ENCODE results near the gene FOXN3. TPM values are rescaled to one million over a fixed set of nuclear protein-coding genes. Genes with fewer than 3 reads are reported as not detected.

Gene FOXN3
- polyA plus RNA-seq, 2 of the 4 experiments (the other 2 are of a cell fraction): 6.0 to 6.4 TPM

DNA sequence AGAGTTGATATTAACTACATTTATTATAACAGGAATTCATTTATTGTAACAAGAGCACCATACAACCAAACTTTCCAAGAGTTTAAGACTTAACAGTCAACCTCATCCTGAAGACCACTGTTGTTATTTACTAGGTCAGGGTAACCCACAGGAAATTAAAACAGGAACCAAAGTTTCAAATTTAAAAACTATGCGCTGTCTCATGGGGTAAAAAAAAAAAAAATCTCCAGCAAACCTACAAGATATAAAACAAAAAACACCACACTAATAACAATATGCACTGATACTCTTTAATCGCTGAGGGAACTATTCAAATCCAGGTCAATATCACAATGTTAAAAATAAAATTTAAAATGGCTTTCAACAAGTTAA lies 44.5 kb downstream of the FOXN3 start (continued):
- TF ChIP-seq, protein P1, sequence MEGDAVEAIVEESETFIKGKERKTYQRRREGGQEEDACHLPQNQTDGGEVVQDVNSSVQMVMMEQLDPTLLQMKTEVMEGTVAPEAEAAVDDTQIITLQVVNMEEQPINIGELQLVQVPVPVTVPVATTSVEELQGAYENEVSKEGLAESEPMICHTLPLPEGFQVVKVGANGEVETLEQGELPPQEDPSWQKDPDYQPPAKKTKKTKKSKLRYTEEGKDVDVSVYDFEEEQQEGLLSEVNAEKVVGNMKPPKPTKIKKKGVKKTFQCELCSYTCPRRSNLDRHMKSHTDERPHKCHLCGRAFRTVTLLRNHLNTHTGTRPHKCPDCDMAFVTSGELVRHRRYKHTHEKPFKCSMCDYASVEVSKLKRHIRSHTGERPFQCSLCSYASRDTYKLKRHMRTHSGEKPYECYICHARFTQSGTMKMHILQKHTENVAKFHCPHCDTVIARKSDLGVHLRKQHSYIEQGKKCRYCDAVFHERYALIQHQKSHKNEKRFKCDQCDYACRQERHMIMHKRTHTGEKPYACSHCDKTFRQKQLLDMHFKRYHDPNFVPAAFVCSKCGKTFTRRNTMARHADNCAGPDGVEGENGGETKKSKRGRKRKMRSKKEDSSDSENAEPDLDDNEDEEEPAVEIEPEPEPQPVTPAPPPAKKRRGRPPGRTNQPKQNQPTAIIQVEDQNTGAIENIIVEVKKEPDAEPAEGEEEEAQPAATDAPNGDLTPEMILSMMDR (IDR thresholded peaks at IDR 0.05): no peak
- TF ChIP-seq CHD4 (IDR thresholded peaks at IDR 0.05; ENCODE audit: borderline replicate concordance): no peak
- TF ChIP-seq SREBF2 (IDR thresholded peaks at IDR 0.05): no peak
- TF ChIP-seq RAD21 (conservative IDR thresholded peaks at IDR 0.05 in 1 of 2, IDR thresholded peaks at IDR 0.05 in 1 of 2): no peak
- no peak for TF ChIP-seq TFCP2L1 (CRISPR knock-in tag; IDR thresholded peaks at IDR 0.05)
- no peak for TF ChIP-seq REST (IDR thresholded peaks at IDR 0.05)
- no peak for TF ChIP-seq ZC3H11A (IDR thresholded peaks at IDR 0.05)
- no peak for TF ChIP-seq HOXB5 (CRISPR knock-in tag; IDR thresholded peaks at IDR 0.05)
- TF ChIP-seq RFX5 (IDR thresholded peaks at IDR 0.05): no peak
- TF ChIP-seq RARB (CRISPR knock-in tag; IDR thresholded peaks at IDR 0.05): no peak

DNA sequence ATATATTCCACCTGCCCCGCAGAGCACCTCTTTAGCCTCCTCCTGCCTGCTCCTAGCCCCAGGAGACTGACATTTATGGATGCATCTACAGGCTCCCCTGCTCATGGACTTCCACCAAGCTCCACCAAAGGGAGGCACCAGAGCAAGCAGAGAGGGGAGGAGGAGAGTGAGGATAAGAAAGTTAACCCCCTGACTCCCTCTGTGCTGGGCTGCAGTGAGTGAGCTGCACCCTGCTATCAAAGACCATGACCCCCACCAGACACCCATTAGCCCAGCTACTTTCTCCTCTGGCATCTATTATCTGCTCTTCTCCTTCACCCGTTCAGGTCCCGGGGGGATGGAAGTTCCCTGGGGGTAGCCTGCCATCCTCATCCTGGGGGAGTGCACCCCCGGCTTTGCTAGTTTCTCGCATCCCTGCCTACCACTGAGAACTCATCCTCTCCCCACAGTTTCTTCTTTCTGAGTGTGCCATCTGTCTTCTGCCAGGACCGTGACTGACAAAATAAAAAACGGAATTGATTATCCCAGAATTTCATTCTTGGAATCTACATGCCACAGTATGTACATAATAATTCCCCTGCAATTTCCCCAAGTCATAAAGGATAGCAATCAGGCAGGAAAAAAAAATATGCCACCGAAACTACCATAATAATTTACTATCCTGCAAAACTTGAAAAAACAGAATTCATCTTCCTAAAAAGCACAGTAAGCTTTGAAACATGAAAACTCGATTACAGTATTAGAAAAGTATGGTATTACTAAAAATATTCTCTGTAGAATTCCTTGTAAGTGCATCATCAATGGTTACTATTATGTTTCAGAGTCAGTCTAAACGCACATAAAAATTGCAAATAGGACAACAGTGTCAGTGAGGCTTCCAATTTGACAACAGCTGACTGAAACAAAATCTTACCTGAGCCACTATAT lies 45.2 kb downstream of the FOXN3 start:
- FAIRE-seq: no peak
- ATAC-seq: no peak
- H3K27ac ChIP-seq: no peak overlapping the region

DNA sequence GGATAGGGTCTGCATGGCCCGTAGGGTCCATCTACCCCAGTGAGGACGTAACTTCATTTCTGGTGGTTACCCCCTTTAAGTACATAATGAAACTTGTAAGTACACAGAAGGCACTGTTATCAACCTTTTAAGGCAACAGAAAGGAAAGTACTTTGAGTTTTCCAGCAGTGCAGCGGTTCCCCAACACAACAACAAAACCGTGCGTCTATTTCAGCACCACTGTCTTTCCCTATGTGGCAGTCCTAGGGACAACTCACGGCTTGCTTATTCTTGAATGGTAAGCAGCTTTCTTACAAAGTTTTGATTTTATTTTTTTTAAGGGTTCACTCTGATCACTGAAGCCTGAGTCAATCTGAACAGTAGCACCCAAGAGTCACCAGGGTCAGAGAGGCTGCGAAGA lies 46.3 kb downstream of the FOXN3 start:
- ChIA-PET POLR2A (no interaction called here), CTCF (interaction anchor here (0.9 kb wide), 1 partner anchor 14 kb away, joined by 3 read pairs; no protein-coding TSS in a partner anchor)
- DNase-seq (ENCODE audit: low read depth in 1 of 2, low spot score in 1 of 2) (no peak), ATAC-seq (no peak), FAIRE-seq (no peak)
- Histone ChIP-seq H3K4me1 (0 out of 3 replicates have a peak, but pooled peaks cover 5% of the 10 kb centered on the region), H3K27ac (no peak overlapping the region), H3K4me2 (no peak overlapping the region), H3K9me3 (no peaks in the 10 kb centered on the region), H3K4me3 (no peak overlapping the region)
- TF ChIP-seq ZC3H11A (IDR thresholded peaks at IDR 0.05): no peak
- TF ChIP-seq NPAS2 (CRISPR knock-in tag; IDR thresholded peaks at IDR 0.05; ENCODE audit: borderline replicate concordance): no peak
- no peak for TF ChIP-seq SMC3 (IDR thresholded peaks at IDR 0.05)
- TF ChIP-seq, protein P1 (IDR thresholded peaks at IDR 0.05): no peak
- no peak for TF ChIP-seq BCL3 (IDR thresholded peaks at IDR 0.05)
- TF ChIP-seq JUN (IDR thresholded peaks at IDR 0.05): no peak
- TF ChIP-seq RAD21 (conservative IDR thresholded peaks at IDR 0.05 in 1 of 2, IDR thresholded peaks at IDR 0.05 in 1 of 2): no peak
- no peak for TF ChIP-seq EHF (CRISPR knock-in tag; IDR thresholded peaks at IDR 0.05)
- TF ChIP-seq KDM5A (IDR thresholded peaks at IDR 0.05): no peak
- no peak for TF ChIP-seq TFCP2L1 (CRISPR knock-in tag; IDR thresholded peaks at IDR 0.05)
- TF ChIP-seq ZSCAN20 (CRISPR knock-in tag; IDR thresholded peaks at IDR 0.05): no peak
- TF ChIP-seq, protein P2, sequence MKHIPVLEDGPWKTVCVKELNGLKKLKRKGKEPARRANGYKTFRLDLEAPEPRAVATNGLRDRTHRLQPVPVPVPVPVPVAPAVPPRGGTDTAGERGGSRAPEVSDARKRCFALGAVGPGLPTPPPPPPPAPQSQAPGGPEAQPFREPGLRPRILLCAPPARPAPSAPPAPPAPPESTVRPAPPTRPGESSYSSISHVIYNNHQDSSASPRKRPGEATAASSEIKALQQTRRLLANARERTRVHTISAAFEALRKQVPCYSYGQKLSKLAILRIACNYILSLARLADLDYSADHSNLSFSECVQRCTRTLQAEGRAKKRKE (CRISPR knock-in tag; IDR thresholded peaks at IDR 0.05; ENCODE audit: low read depth): no peak
- WGBS (ENCODE audit: missing lambda C conversion rate): 87% methylated on average over 7 of the region's 7 CpGs

More for the DNA sequence above, 45.2 kb downstream of the FOXN3 start:
- 0 out of 3 replicates have a peak, but pooled peaks cover 5% of the 10 kb centered on the region for H3K4me1 ChIP-seq
- no peak for DNase-seq (ENCODE audit: low read depth in 1 of 2, low spot score in 1 of 2)
- ChIA-PET CTCF (interaction anchor here (0.9 kb wide), 1 partner anchor 15 kb away, joined by 3 read pairs; no protein-coding TSS in a partner anchor), POLR2A (no interaction called here)
- H3K4me3 ChIP-seq: no peak overlapping the region
- 72% methylated on average over 10 of the region's 10 CpGs for WGBS (ENCODE audit: missing lambda C conversion rate)
- no peaks in the 10 kb centered on the region for H3K9me3 ChIP-seq
- H3K4me2 ChIP-seq: no peak overlapping the region
- TF ChIP-seq SREBF2 (IDR thresholded peaks at IDR 0.05): no peak
- no peak for TF ChIP-seq NPAS2 (CRISPR knock-in tag; IDR thresholded peaks at IDR 0.05; ENCODE audit: borderline replicate concordance)
- TF ChIP-seq FOSL2 (IDR thresholded peaks at IDR 0.05): no peak
- no peak for TF ChIP-seq FOSL2 (CRISPR knock-in tag; IDR thresholded peaks at IDR 0.05)
- no peak for TF ChIP-seq KDM1A (IDR thresholded peaks at IDR 0.05; ENCODE audit: low read depth)
- TF ChIP-seq TP53 (CRISPR knock-in tag; IDR thresholded peaks at IDR 0.05): no peak
- no peak for TF ChIP-seq TFCP2L1 (CRISPR knock-in tag; IDR thresholded peaks at IDR 0.05)
- TF ChIP-seq CHD2 (IDR thresholded peaks at IDR 0.05; ENCODE audit: low read length, partially characterized antibody): no peak
- TF ChIP-seq HEYL (CRISPR knock-in tag; IDR thresholded peaks at IDR 0.05): no peak
- TF ChIP-seq FOSB (CRISPR knock-in tag; IDR thresholded peaks at IDR 0.05): no peak
- no peak for TF ChIP-seq HOXB13 (CRISPR knock-in tag; IDR thresholded peaks at IDR 0.05; ENCODE audit: low read depth)
- no peak for TF ChIP-seq NR3C1 (IDR thresholded peaks at IDR 0.05)
- TF ChIP-seq RAD21 (conservative IDR thresholded peaks at IDR 0.05 in 1 of 2, IDR thresholded peaks at IDR 0.05 in 1 of 2): no peak
- no peak for TF ChIP-seq EHF (CRISPR knock-in tag; IDR thresholded peaks at IDR 0.05)
